GM23248 (cell line): Measurements from ENCODE around the gene CAMTA1.

ENCODE experiments used
- EZH2 ChIP-seq: fragments of 200-600 bp; sonication (generic); IDR thresholded peaks from 2 replicates; pipeline ENCODE4 v1.6.1; 2018; ENCODE audit warnings: antibody characterized with exemption, mild to moderate bottlenecking; ENCODE audit not compliant: insufficient read depth, poor library complexity, severe bottlenecking
- EZH2phosphoT487 ChIP-seq: fragments of 200-600 bp; sonication (generic); IDR thresholded peaks from 2 replicates; pipeline ENCODE4 v1.6.1; 2018; ENCODE audit warnings: antibody characterized with exemption, moderate library complexity, mild to moderate bottlenecking, low read depth; ENCODE audit not compliant: insufficient read depth

DNA sequence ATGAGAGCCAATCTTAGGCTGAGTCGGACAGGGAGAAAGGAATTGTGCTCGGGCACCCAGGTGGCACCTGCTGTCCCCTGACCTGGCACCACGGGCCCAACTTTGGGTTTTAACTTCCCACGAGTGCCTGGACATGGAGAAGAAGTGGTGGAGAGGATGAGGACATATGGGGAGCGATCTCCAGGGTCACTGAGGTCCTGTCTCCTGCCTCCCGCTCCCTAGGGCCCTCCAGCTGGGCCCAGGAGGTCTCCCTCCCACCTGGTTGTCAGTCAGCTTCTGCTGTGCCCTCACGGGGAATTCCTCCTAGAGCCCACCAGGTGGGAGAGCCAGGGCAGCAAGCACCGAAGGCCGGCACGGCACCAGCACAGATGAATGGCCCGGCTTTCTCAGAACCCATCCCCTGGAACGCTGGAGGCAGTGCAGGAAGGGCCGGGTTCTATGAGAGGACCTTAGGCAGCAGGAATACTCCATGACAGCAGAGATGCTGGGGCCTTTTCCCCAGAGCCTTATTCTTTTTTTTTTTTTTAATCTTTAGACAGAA lies 435.5 kb downstream of the CAMTA1 start:
- TF ChIP-seq EZH2phosphoT487 (no peak), EZH2 (no peak)
